RWPE2 (cell line): Measurements from ENCODE around the gene BRICD5.

Experiments
- ATAC-seq: fragments of 200-7000 bp; cut with Tn5 transposase; 3 replicates; pipeline ENCODE4 v1.9.1; 2021; ENCODE audit warnings: low read depth
- DNase-seq: peaks from one replicate; pipeline ENCODE4 v3.0.0-alpha.2; 2020; ENCODE audit warnings: low spot score
- H3K27ac ChIP-seq: fragments of 450-650 bp; 2 replicates; pipeline ENCODE4 v1.5.1; 2017; ENCODE audit warnings: mild to moderate bottlenecking; ENCODE audit not compliant: poor library complexity, severe bottlenecking
- H3K27me3 ChIP-seq: fragments of 250-450 bp; sonication (Bioruptor Pico); 2 replicates; pipeline ENCODE4 v1.5.1; 2021; ENCODE audit warnings: mild to moderate bottlenecking, moderate library complexity; ENCODE audit not compliant: insufficient read depth, poor library complexity, severe bottlenecking
- H3K36me3 ChIP-seq: fragments of 250-450 bp; sonication (Bioruptor Pico); 2 replicates; pipeline ENCODE4 v1.5.1; 2020; ENCODE audit warnings: low read depth, mild to moderate bottlenecking, moderate library complexity
- H3K4me1 ChIP-seq: fragments of 250-450 bp; sonication (Bioruptor Pico); 2 replicates; pipeline ENCODE4 v1.5.1; 2021; ENCODE audit warnings: mild to moderate bottlenecking, moderate library complexity; ENCODE audit not compliant: insufficient read depth, poor library complexity, severe bottlenecking
- H3K4me3 ChIP-seq: fragments of 250-450 bp; sonication (Bioruptor Pico); 2 replicates; pipeline ENCODE4 v1.5.1; 2021; ENCODE audit warnings: mild to moderate bottlenecking, moderate library complexity; ENCODE audit not compliant: severe bottlenecking
- H3K9me3 ChIP-seq: fragments of 250-450 bp; sonication (Bioruptor Pico); 2 replicates; pipeline ENCODE4 v1.5.1; 2021; ENCODE audit warnings: mild to moderate bottlenecking, moderate library complexity; ENCODE audit not compliant: severe bottlenecking
- CTCF ChIP-seq: fragments of 450-650 bp; IDR thresholded peaks from one replicate; pipeline ENCODE4 v1.5.1; 2017; ENCODE audit warnings: mild to moderate bottlenecking, moderate library complexity; ENCODE audit not compliant: poor library complexity, severe bottlenecking

The BRICD5 gene

GRCh38 chr16:2173366-2173765 is 37.3 kb downstream of the BRICD5 start:
- Histone ChIP-seq H3K4me3 (no peak overlapping the region), H3K27ac (no peak overlapping the region), H3K9me3 (no peaks in the 10 kb centered on the region), H3K27me3 (no peaks in the 10 kb centered on the region), H3K4me1 (peaks cover 5% of the 10 kb centered on the region), H3K36me3 (peaks cover 61% of the 10 kb centered on the region)
- DNase-seq (no peak), ATAC-seq (no peak)
- no peak for TF ChIP-seq CTCF

- Histone ChIP-seq H3K4me1 (peaks cover 5% of the 10 kb centered on the region), H3K4me3 (no peak overlapping the region), H3K9me3 (no peaks in the 10 kb centered on the region), H3K27me3 (no peaks in the 10 kb centered on the region), H3K27ac (no peak overlapping the region), H3K36me3 (peaks cover 63% of the 10 kb centered on the region)
- DNase-seq (no peak), ATAC-seq (no peak)
- TF ChIP-seq CTCF, result no peak
Measured at GRCh38 chr16:2172688-2173335, 37.9 kb downstream of the BRICD5 start.

DNA sequence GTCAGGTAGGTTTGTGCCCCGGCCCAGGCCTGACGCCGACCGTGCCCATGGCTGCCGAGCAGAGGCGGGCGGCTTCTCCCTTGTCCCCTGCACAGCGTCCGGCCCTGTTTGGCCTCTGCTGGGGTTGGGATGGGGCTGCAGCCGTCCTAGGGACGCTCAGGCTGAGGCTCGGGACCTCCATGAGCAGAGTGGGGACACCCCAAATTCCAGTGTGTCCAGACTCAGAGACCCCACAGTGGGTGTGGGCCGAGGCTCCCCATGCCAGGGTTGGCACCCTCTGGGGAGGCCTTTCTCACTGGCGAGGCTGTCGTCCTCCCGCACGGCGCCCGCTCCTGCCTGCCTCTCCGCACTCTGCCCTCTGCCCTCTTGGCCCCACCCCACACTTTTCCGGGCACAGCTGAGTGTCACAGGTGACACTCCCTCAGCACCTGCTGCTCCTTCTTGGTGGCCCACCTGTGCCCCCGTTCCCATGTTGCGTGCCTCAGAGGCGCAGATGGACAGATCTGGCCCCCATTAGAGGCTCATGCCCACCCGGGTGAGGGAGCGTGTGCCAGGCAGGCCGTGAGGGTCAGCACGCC is 39.0 kb downstream of the BRICD5 start:
- no peak for DNase-seq
- no peak for ATAC-seq
- Histone ChIP-seq H3K27me3 (no peaks in the 10 kb centered on the region), H3K27ac (no peak overlapping the region), H3K36me3 (peaks cover 62% of the 10 kb centered on the region), H3K9me3 (no peaks in the 10 kb centered on the region), H3K4me1 (peaks cover 5% of the 10 kb centered on the region), H3K4me3 (no peak overlapping the region)
- no peak for TF ChIP-seq CTCF

GRCh38 chr16:2170587-2171435 is 39.9 kb downstream of the BRICD5 start:
- Histone ChIP-seq H3K4me3 (no peak overlapping the region), H3K27ac (no peak overlapping the region), H3K9me3 (no peaks in the 10 kb centered on the region), H3K4me1 (peaks cover under 1% of the 10 kb centered on the region), H3K27me3 (no peaks in the 10 kb centered on the region), H3K36me3 (peaks cover 65% of the 10 kb centered on the region)
- ATAC-seq, result no peak
- TF ChIP-seq CTCF, result no peak
- no peak for DNase-seq
